Gastroesophageal sphincter (tissue), 3 donors: ENCODE results near the gene RPP25.

Experiments
- EP300 ChIP-seq: sonication (generic); formaldehyde crosslinking; IDR thresholded peaks from one replicate; pipeline ENCODE4 v1.6.1; 2017; ENCODE audit warnings: antibody characterized with exemption, mild to moderate bottlenecking
- POLR2A ChIP-seq, 2 donors: fragments of 450-650 bp; IDR thresholded peaks; one replicate each; pipeline ENCODE4 v1.6.1; 2017; ENCODE audit warnings: antibody characterized with exemption in 2 of 2, mild to moderate bottlenecking in 2 of 2, moderate library complexity in 1 of 2
- POLR2AphosphoS5 ChIP-seq: sonication (generic); formaldehyde crosslinking; IDR thresholded peaks from one replicate; pipeline ENCODE4 v1.6.1; 2017; ENCODE audit warnings: antibody characterized with exemption
- TF ChIP-seq, protein P1 (sequence below), 4 experiments: fragments of 200-600 bp in 2 of 4; fragments of 450-650 bp in 2 of 4; sonication (generic) in 1 of 4; IDR thresholded peaks; one replicate each; pipeline ENCODE4 v1.5.1; 2017 to 2019; ENCODE audit warnings: antibody characterized with exemption in 4 of 4, mild to moderate bottlenecking in 2 of 4, moderate library complexity in 2 of 4

DNA sequence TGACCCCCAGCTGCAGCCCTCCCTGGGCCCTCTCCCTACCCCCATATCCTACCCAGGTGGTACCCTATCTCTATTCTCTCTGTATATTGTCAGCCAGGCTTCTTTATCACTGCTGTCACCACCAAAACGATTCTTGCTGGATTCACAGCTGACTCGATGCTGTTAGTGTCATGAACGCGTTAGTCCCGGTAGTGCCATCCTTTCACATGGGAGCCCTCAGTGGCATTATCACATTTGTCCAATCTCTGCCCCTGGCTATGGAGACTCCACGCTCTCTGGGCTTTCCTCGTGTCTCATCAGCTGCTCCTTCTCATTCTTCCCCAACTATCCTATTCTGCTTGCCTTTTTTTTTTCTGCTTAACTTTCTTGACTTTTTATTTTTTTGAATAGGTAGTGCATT is 45.8 kb upstream of the RPP25 start:
- no peak for TF ChIP-seq POLR2A (IDR thresholded peaks at IDR 0.05)
- TF ChIP-seq, protein P1, sequence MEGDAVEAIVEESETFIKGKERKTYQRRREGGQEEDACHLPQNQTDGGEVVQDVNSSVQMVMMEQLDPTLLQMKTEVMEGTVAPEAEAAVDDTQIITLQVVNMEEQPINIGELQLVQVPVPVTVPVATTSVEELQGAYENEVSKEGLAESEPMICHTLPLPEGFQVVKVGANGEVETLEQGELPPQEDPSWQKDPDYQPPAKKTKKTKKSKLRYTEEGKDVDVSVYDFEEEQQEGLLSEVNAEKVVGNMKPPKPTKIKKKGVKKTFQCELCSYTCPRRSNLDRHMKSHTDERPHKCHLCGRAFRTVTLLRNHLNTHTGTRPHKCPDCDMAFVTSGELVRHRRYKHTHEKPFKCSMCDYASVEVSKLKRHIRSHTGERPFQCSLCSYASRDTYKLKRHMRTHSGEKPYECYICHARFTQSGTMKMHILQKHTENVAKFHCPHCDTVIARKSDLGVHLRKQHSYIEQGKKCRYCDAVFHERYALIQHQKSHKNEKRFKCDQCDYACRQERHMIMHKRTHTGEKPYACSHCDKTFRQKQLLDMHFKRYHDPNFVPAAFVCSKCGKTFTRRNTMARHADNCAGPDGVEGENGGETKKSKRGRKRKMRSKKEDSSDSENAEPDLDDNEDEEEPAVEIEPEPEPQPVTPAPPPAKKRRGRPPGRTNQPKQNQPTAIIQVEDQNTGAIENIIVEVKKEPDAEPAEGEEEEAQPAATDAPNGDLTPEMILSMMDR (IDR thresholded peaks at IDR 0.05) = no peak
- no peak for TF ChIP-seq POLR2AphosphoS5
- no peak for TF ChIP-seq EP300
